GM12878 (cell line): Measurements from ENCODE around the gene TULP4. TPM values are rescaled to one million over a fixed set of nuclear protein-coding genes. Genes with fewer than 3 reads are reported as not detected.

Source experiments
- ATAC-seq: fragments of 200-7000 bp; cut with Tn5 transposase; 3 replicates; pipeline ENCODE4 v1.9.1; 2020; ENCODE audit warnings: mild to moderate bottlenecking, moderate library complexity
- BruUV-seq: library from RNA; stranded (reverse); fragments of 400-500 nt; replicated peaks from 2 replicates; lab custom pipeline; 2021; lab: Mats Ljungman, UMichigan
- CTCF ChIA-PET: fragments of 300-600 bp; sonication (Branson Sonifier 250); formaldehyde crosslinking; extraction: SDS; loops from one replicate; lab custom pipeline; 2021; ENCODE audit warnings: inconsistent platforms; lab: Yijun Ruan, JAX
- POLR2A ChIA-PET: fragments of 350-600 bp; formaldehyde crosslinking; extraction: SDS; loops from one replicate; lab custom pipeline; 2021; ENCODE audit warnings: inconsistent platforms; lab: Charles Lee
- RAD21 ChIA-PET: fragments of 300-600 bp; sonication (Branson Sonifier 250); formaldehyde crosslinking; loops from one replicate; lab custom pipeline; 2023; ENCODE audit warnings: antibody characterized with exemption; ENCODE audit not compliant: unreplicated experiment; lab: Charles Lee
- SMC1A ChIA-PET: fragments of 300-600 bp; sonication (Branson Sonifier 250); formaldehyde crosslinking; loops from one replicate; lab custom pipeline; 2023; ENCODE audit not compliant: unreplicated experiment, uncharacterized antibody; lab: Charles Lee
- DNase-seq: peaks from one replicate; pipeline ENCODE4 v3.0.0-alpha.2; 2011; ENCODE audit warnings: low read depth, low spot score
- FAIRE-seq: peaks from 3 replicates; lab custom pipeline; 2011; peaks lifted over from hg19 to GRCh38; lab: Jason Lieb, UNC
- H2AFZ ChIP-seq: 2 replicates; pipeline ENCODE4 v1.6.0; 2011; ENCODE audit warnings: low read depth, low read length, control low read depth; ENCODE audit not compliant: control insufficient read depth
- H3K27ac ChIP-seq: 2 replicates; pipeline ENCODE4 v1.5.1; 2011; ENCODE audit warnings: control low read depth; ENCODE audit not compliant: control insufficient read depth, insufficient read depth
- H3K27me3 ChIP-seq, 2 experiments: replicated peaks in 1 of 2; 2 replicates each; pipeline versions ENCODE4 v1.6.0 to v1.6.1; 2011; ENCODE audit warnings: low read length in 1 of 2; ENCODE audit not compliant: control insufficient read depth in 2 of 2, insufficient read depth in 2 of 2
- H3K36me3 ChIP-seq, 2 experiments: 2 replicates each; pipeline ENCODE4 v1.5.1; 2011; ENCODE audit warnings: low read length in 1 of 2; ENCODE audit not compliant: control insufficient read depth in 2 of 2, insufficient read depth in 2 of 2
- H3K4me1 ChIP-seq: 2 replicates; pipeline ENCODE4 v1.6.1; 2011; ENCODE audit warnings: mild to moderate bottlenecking, low read length, moderate library complexity, mixed read lengths; ENCODE audit not compliant: control insufficient read depth, insufficient read depth
- H3K4me2 ChIP-seq: 2 replicates; pipeline ENCODE4 v1.6.0; 2011; ENCODE audit warnings: control low read depth; ENCODE audit not compliant: control insufficient read depth, insufficient read depth
- H3K4me3 ChIP-seq: fragments of 200-600 bp; sonication (generic); 2 replicates; pipeline ENCODE4 v1.5.1; 2016
- H3K79me2 ChIP-seq: 2 replicates; pipeline ENCODE4 v1.6.0; 2011; ENCODE audit warnings: low read length; ENCODE audit not compliant: control insufficient read depth, insufficient read depth
- H3K9ac ChIP-seq: 2 replicates; pipeline ENCODE4 v1.8.0; 2011; ENCODE audit warnings: low read length, control low read depth, mixed read lengths; ENCODE audit not compliant: control insufficient read depth, insufficient read depth
- H3K9me3 ChIP-seq: replicated peaks from 3 replicates; pipeline ENCODE4 v1.5.1; 2011; ENCODE audit warnings: mild to moderate bottlenecking, low read length; ENCODE audit not compliant: control insufficient read depth, insufficient read depth
- H4K20me1 ChIP-seq: 2 replicates; pipeline ENCODE4 v1.6.0; 2011; ENCODE audit not compliant: control insufficient read depth, insufficient read depth
- BCL11A ChIP-seq: IDR thresholded peaks from 2 replicates; pipeline ENCODE4 v1.6.1; 2011; ENCODE audit warnings: low read depth, low read length
- BHLHE40 ChIP-seq, 2 experiments: fragments of 450-650 bp in 1 of 2; IDR thresholded peaks; 2 replicates each; pipeline ENCODE4 v1.6.1; 2011 to 2017; ENCODE audit warnings: low read depth in 2 of 2, borderline replicate concordance in 1 of 2, improper control_type of control experiment in 1 of 2, low read length in 1 of 2, mild to moderate bottlenecking in 1 of 2
- BMI1 ChIP-seq: fragments of 450-650 bp; IDR thresholded peaks from 2 replicates; pipeline ENCODE4 v1.6.1; 2016; ENCODE audit warnings: mild to moderate bottlenecking, moderate library complexity, borderline replicate concordance
- CBX3 ChIP-seq: fragments of 200-600 bp; sonication (generic); IDR thresholded peaks from 2 replicates; pipeline ENCODE4 v1.6.1; 2016; ENCODE audit warnings: low read depth, borderline replicate concordance
- CTCF ChIP-seq, 3 experiments: IDR thresholded peaks in 2 of 3; conservative IDR thresholded peaks in 1 of 3; 2 replicates each; pipeline ENCODE4 v1.5.1; 2011; ENCODE audit warnings: low read depth in 3 of 3, low read length in 3 of 3, mild to moderate bottlenecking in 3 of 3, control low read depth in 2 of 3, moderate library complexity in 2 of 3, inconsistent platforms in 1 of 3, mixed read lengths in 1 of 3; ENCODE audit not compliant: control insufficient read depth in 2 of 3, insufficient read depth in 1 of 3; ENCODE audit errors: extremely low read depth in 1 of 3
- FOXK2 ChIP-seq: fragments of 450-650 bp; IDR thresholded peaks from 2 replicates; pipeline ENCODE4 v1.6.1; 2017; ENCODE audit warnings: mild to moderate bottlenecking, moderate library complexity
- HDAC2 ChIP-seq: fragments of 200-600 bp; sonication (generic); IDR thresholded peaks from 2 replicates; pipeline ENCODE4 v1.6.1; 2017
- MTA2 ChIP-seq: fragments of 450-650 bp; IDR thresholded peaks from 2 replicates; pipeline ENCODE4 v1.6.1; 2016; ENCODE audit warnings: low read depth, mild to moderate bottlenecking, moderate library complexity
- MYC ChIP-seq: IDR thresholded peaks from 2 replicates; pipeline ENCODE4 v1.6.1; 2011; ENCODE audit warnings: mild to moderate bottlenecking, low read length, moderate library complexity, inconsistent platforms; ENCODE audit not compliant: insufficient read depth, insufficient replicate concordance, insufficient read length, severe bottlenecking
- PKNOX1 ChIP-seq: fragments of 450-650 bp; IDR thresholded peaks from 2 replicates; pipeline ENCODE4 v1.6.1; 2016; ENCODE audit warnings: mild to moderate bottlenecking
- SMC3 ChIP-seq: IDR thresholded peaks from 2 replicates; pipeline ENCODE4 v1.6.1; 2011; ENCODE audit warnings: low read length, improper control_type of control experiment, borderline replicate concordance
- SUZ12 ChIP-seq: fragments of 200-600 bp; sonication (generic); IDR thresholded peaks from one replicate; pipeline ENCODE4 v1.6.1; 2018; ENCODE audit warnings: antibody characterized with exemption, mild to moderate bottlenecking; ENCODE audit not compliant: unreplicated experiment
- USF1 ChIP-seq: IDR thresholded peaks from 2 replicates; pipeline ENCODE4 v1.6.1; 2011; ENCODE audit warnings: borderline replicate concordance, low read depth, mild to moderate bottlenecking, moderate library complexity, mixed read lengths, low read length; ENCODE audit not compliant: insufficient read depth; ENCODE audit errors: extremely low read length
- ZNF207 ChIP-seq: fragments of 450-650 bp; IDR thresholded peaks from 2 replicates; pipeline ENCODE4 v1.6.1; 2014; ENCODE audit warnings: antibody characterized with exemption, mild to moderate bottlenecking, borderline replicate concordance
- WGBS: methylation state at CpG from one replicate; pipeline ENCODE4 v1.1.6; 2016; ENCODE audit warnings: low lambda C conversion rate; ENCODE audit not compliant: insufficient replicate concordance, insufficient coverage; ENCODE audit errors: missing lambda C conversion rate; 5-methylcytosine and 5-hydroxymethylcytosine counted together
- in situ Hi-C: fragments of 300-500 bp; cut with MboI; formaldehyde crosslinking; loops from 9 replicates; pipeline ENCODE4 v1.14.3; 2018; ENCODE audit warnings: mixed read lengths
- intact Hi-C: fragments of 100-400 bp; cut with micrococcal nuclease; formaldehyde crosslinking; loops from one replicate; pipeline ENCODE4 v1.14.2; 2022; ENCODE audit not compliant: unreplicated experiment
- polyA plus RNA-seq, 11 experiments: library from polyadenylated mRNA; depleted of rRNA in 4 of 11; unstranded in 6 of 11; stranded (reverse) in 5 of 11; fragments of >200 nt; fragmentation: Nextera tagmentation in 4 of 11; fragmentation: Illumina TruSeq in 1 of 11; extraction: Ambion mirVana in 4 of 11; extraction: Trizol in 1 of 11; gene quantifications; 1 replicate in 1 of 11; 2 replicates in 10 of 11; pipeline versions ENCODE4 v1.2.1 to v1.2.3, GENCODE V29; 2011 to 2016; ENCODE audit warnings: inconsistent platforms in 2 of 11, missing spikeins in 2 of 11, low read depth in 1 of 11
- total RNA-seq, 4 experiments: library from RNA; depleted of rRNA in 3 of 4; stranded (reverse); fragments of >200 nt in 3 of 4; fragmentation: Illumina TruSeq in 1 of 4; extraction: Trizol in 1 of 4; gene quantifications; 2 replicates each; pipeline versions ENCODE4 v1.2.1 to v1.2.3, GENCODE V29; 2013 to 2021

Gene TULP4
- total and polyA plus RNA-seq, 10 of the 15 experiments (the other 5 are each of a cell fraction or from before 2014, with no cell fraction given) = 0.73 to 31.8 (median 14.0) TPM

- FAIRE-seq = no peak
- no TSS peak for BruUV-seq
Observed at GRCh38 chr6:158481690-158482473, 169.6 kb downstream of the TULP4 start.

More at GRCh38 chr6:158481690-158482473, 169.6 kb downstream of the TULP4 start:
- CTCF ChIA-PET = interaction anchor here (1.0 kb wide), 2 partner anchors 8 to 15 kb away, joined by 3 read pairs; no protein-coding TSS in a partner anchor
- no peaks in the 10 kb centered on the region; the same call in 2 of the 3 replicates for H3K9me3 ChIP-seq
- intact Hi-C loops = no loop called here
- RAD21 ChIA-PET = no interaction called here
- no peak overlapping the region for H3K27ac ChIP-seq
- H3K4me2 ChIP-seq = no peak overlapping the region
- H3K4me1 ChIP-seq = no peaks in the 10 kb centered on the region
- no peak overlapping the region for H2AFZ ChIP-seq
- DNase-seq = no peak
- no peak overlapping the region for H3K4me3 ChIP-seq
- in situ Hi-C loops = no loop called here
- no peaks in the 10 kb centered on the region for H4K20me1 ChIP-seq
- peaks cover 12 to 23% of the 10 kb centered on the region in 2 experiments for H3K36me3 ChIP-seq
- POLR2A ChIA-PET = interaction anchor here (1.1 kb wide), 1 partner anchor 10 kb away, joined by 5 read pairs; no protein-coding TSS in a partner anchor
- no peaks in the 10 kb centered on the region for H3K79me2 ChIP-seq
- no peak overlapping the region for H3K9ac ChIP-seq
- no peaks in the 10 kb centered on the region for H3K27me3 ChIP-seq
- WGBS = 16% methylated on average over 12 of the region's 12 CpGs
- TF ChIP-seq SMC3 (no peak), ZNF207 (no peak), SUZ12 (no peak), HDAC2 (no peak), PKNOX1 (no peak), MTA2 (no peak), BMI1 (no peak), USF1 (no peak), FOXK2 (no peak), BHLHE40 (IDR thresholded peaks at IDR 0.05; ENCODE audit: borderline replicate concordance in 1 of 2, low read depth in 2 of 2, low read length in 1 of 2) (no peak), MYC (no peak), CBX3 (no peak), BCL11A (no peak), CTCF (IDR thresholded peaks at IDR 0.05 in 2 of 3, conservative IDR thresholded peaks at IDR 0.05 in 1 of 3; ENCODE audit: control insufficient read depth in 2 of 3, extremely low read depth in 1 of 3, insufficient read depth in 1 of 3, low read depth in 3 of 3, low read length in 3 of 3) (no peak)
- SMC1A ChIA-PET = interaction anchor here (0.6 to 1.5 kb wide), 4 partner anchors 12 to 137 kb away, joined by 3 to 8 read pairs (median 3); no protein-coding TSS in a partner anchor
- peak; percentile 55 for ATAC-seq
